SK-N-SH (cell line): ENCODE measurements around the gene GHRL. TPM values are rescaled to one million over a fixed set of nuclear protein-coding genes. Genes with fewer than 3 reads are reported as not detected.
"Not testable (repeated sequence)": the region's sequence is repeated elsewhere in the genome, so short reads cannot be mapped to it uniquely, and the experiment has no call there.

ENCODE experiments used
- CTCF ChIA-PET: fragments of 300-600, 350-600 bp; formaldehyde crosslinking; extraction: SDS; loops from one replicate; lab custom pipeline; 2021; lab: Yijun Ruan, JAX
- POLR2A ChIA-PET: fragments of 350-600 bp; sonication (Branson Sonifier 250); formaldehyde crosslinking; extraction: SDS; loops from one replicate; lab custom pipeline; 2020; ENCODE audit warnings: antibody characterized with exemption, inconsistent platforms; lab: Yijun Ruan, JAX
- DNase-seq: peaks from one replicate; pipeline ENCODE4 v3.0.0; 2012
- H2AFZ ChIP-seq: fragments of 200-600 bp; sonication (generic); 2 replicates; pipeline ENCODE4 v1.8.1; 2016; ENCODE audit warnings: antibody characterized with exemption, mild to moderate bottlenecking, low read depth
- H3F3A ChIP-seq: fragments of 200-600 bp; sonication (generic); replicated peaks from 2 replicates; pipeline ENCODE3; 2016; ENCODE audit warnings: antibody characterized with exemption, mild to moderate bottlenecking; ENCODE audit not compliant: insufficient read depth
- H3K27ac ChIP-seq, 2 experiments: fragments of 200-500 bp in 1 of 2; fragments of 200-600 bp in 1 of 2; sonication (Bioruptor generic) in 1 of 2; sonication (generic), shearing (Covaris generic) in 1 of 2; 2 replicates each; pipeline versions ENCODE4 v1.5.1 to v1.6.1; 2014 to 2016; ENCODE audit warnings: low read depth in 2 of 2, inconsistent platforms in 1 of 2, low read length in 1 of 2, mild to moderate bottlenecking in 1 of 2, mixed read lengths in 1 of 2
- H3K27me3 ChIP-seq: fragments of 200-600 bp; sonication (generic), shearing (Covaris generic); 2 replicates; pipeline ENCODE4 v1.6.1; 2016; ENCODE audit warnings: mixed run types; ENCODE audit not compliant: insufficient read depth
- H3K36me3 ChIP-seq, 2 experiments: fragments of 200-500 bp in 1 of 2; fragments of 200-600 bp in 1 of 2; sonication (Bioruptor generic) in 1 of 2; sonication (generic) in 1 of 2; replicated peaks in 1 of 2; 2 replicates each; pipeline versions ENCODE3 to v1.5.1; 2014 to 2016; ENCODE audit warnings: low read length in 1 of 2, mild to moderate bottlenecking in 1 of 2; ENCODE audit not compliant: insufficient read depth in 2 of 2, control insufficient read depth in 1 of 2
- H3K4me1 ChIP-seq, 2 experiments: fragments of 200-500 bp in 1 of 2; fragments of 200-600 bp in 1 of 2; sonication (Bioruptor generic) in 1 of 2; sonication (generic), shearing (Covaris generic) in 1 of 2; 2 replicates each; pipeline versions ENCODE4 v1.5.1 to v1.6.1; 2014 to 2016; ENCODE audit warnings: low read depth in 1 of 2, low read length in 1 of 2, mixed run types in 1 of 2; ENCODE audit not compliant: insufficient read depth in 2 of 2, control insufficient read depth in 1 of 2
- H3K4me2 ChIP-seq: fragments of 200-600 bp; sonication (generic), shearing (Covaris generic); 2 replicates; pipeline ENCODE4 v1.6.1; 2017; ENCODE audit warnings: mixed run types
- H3K4me3 ChIP-seq, 2 experiments: fragments of 200-500 bp in 1 of 2; fragments of 200-600 bp in 1 of 2; sonication (Bioruptor generic) in 1 of 2; sonication (generic), shearing (Covaris generic) in 1 of 2; 2 replicates each; pipeline versions ENCODE4 v1.5.1 to v1.8.1; 2014 to 2016; ENCODE audit warnings: low read depth in 2 of 2, inconsistent platforms in 1 of 2, low read length in 1 of 2, mild to moderate bottlenecking in 1 of 2, mixed read lengths in 1 of 2, moderate library complexity in 1 of 2
- H3K79me2 ChIP-seq: fragments of 200-600 bp; sonication (generic); 2 replicates; pipeline ENCODE4 v1.8.1; 2017; ENCODE audit warnings: mild to moderate bottlenecking; ENCODE audit not compliant: insufficient read depth
- H3K9ac ChIP-seq: fragments of 200-600 bp; sonication (generic); 2 replicates; pipeline ENCODE4 v1.6.1; 2017; ENCODE audit warnings: mixed run types
- H3K9me2 ChIP-seq: fragments of 200-600 bp; sonication (generic); 2 replicates; pipeline ENCODE4 v1.6.1; 2017; ENCODE audit warnings: mixed run types
- H3K9me3 ChIP-seq: fragments of 200-600 bp; sonication (generic); 2 replicates; pipeline ENCODE4 v1.6.1; 2017; ENCODE audit warnings: mixed run types, mild to moderate bottlenecking, moderate library complexity
- H4K20me1 ChIP-seq: fragments of 200-600 bp; sonication (generic); 2 replicates; pipeline ENCODE4 v1.6.1; 2017; ENCODE audit warnings: mild to moderate bottlenecking, mixed run types; ENCODE audit not compliant: insufficient read depth
- CHD2 ChIP-seq: fragments of 150-350 bp; IDR thresholded peaks from 2 replicates; pipeline ENCODE4 v1.6.1; 2018; ENCODE audit warnings: low read length; ENCODE audit not compliant: partially characterized antibody
- EP300 ChIP-seq, 2 experiments: IDR thresholded peaks; 2 replicates each; pipeline versions ENCODE4 v1.4.0 to v1.6.1; 2012; ENCODE audit warnings: borderline replicate concordance in 1 of 2, low read depth in 1 of 2, low read length in 1 of 2
- FOXM1 ChIP-seq: IDR thresholded peaks from 2 replicates; pipeline ENCODE4 v1.4.0; 2012; ENCODE audit warnings: low read depth, mild to moderate bottlenecking
- MEF2A ChIP-seq: IDR thresholded peaks from 2 replicates; pipeline ENCODE4 v1.4.0; 2012; ENCODE audit warnings: low read depth, borderline replicate concordance
- NFIC ChIP-seq: IDR thresholded peaks from 2 replicates; pipeline ENCODE4 v1.4.0; 2012; ENCODE audit warnings: borderline replicate concordance
- POLR2AphosphoS5 ChIP-seq: IDR thresholded peaks from 2 replicates; pipeline ENCODE4 v1.6.1; 2012; ENCODE audit warnings: low read depth, low read length
- REST ChIP-seq: IDR thresholded peaks from 2 replicates; pipeline ENCODE4 v1.6.1; 2012; ENCODE audit warnings: mild to moderate bottlenecking, low read depth, low read length, moderate library complexity
- TCF12 ChIP-seq: IDR thresholded peaks from 2 replicates; pipeline ENCODE4 v1.4.0; 2012
- WGBS: methylation state at CpG from one replicate; pipeline ENCODE4 v1.1.6; 2017; ENCODE audit warnings: low lambda C conversion rate; 5-methylcytosine and 5-hydroxymethylcytosine counted together
- polyA plus RNA-seq, 3 experiments: library from polyadenylated mRNA; depleted of rRNA; stranded (reverse); fragments of >200 nt; gene quantifications; 2 replicates each; pipeline ENCODE4 v1.2.3, GENCODE V29; 2012
- TF ChIP-seq, protein P1 (sequence below): fragments of 150-350 bp; IDR thresholded peaks from 2 replicates; pipeline ENCODE4 v1.6.1; 2017; ENCODE audit warnings: antibody characterized with exemption, low read length, low read depth, borderline replicate concordance

The GHRL gene
- polyA plus RNA-seq, 1 of the 3 experiments (the other 2 are of a cell fraction), result not detected

- H3K9me3 ChIP-seq, H3K4me2 ChIP-seq, H2AFZ ChIP-seq, H3K27me3 ChIP-seq, POLR2A ChIA-PET, H3K9me2 ChIP-seq, H3F3A ChIP-seq, H3K4me1 ChIP-seq, H3K4me3 ChIP-seq, H3K9ac ChIP-seq, H3K27ac ChIP-seq, DNase-seq: not testable (repeated sequence)
- Histone ChIP-seq H4K20me1 (peaks cover 36% of the 10 kb centered on the region), H3K36me3 (peaks cover 23 to 26% of the 10 kb centered on the region in 2 experiments), H3K79me2 (peaks cover 100% of the 10 kb centered on the region)
- 98% methylated on average over 11 of the region's 11 CpGs for WGBS
- CTCF ChIA-PET, result interaction anchor here (0.7 to 1.9 kb wide), 4 partner anchors 9 to 14 kb away, joined by 3 to 8 read pairs (median 4); no protein-coding TSS in a partner anchor
Measured at GRCh38 chr3:10272476-10272875, 20.3 kb downstream of the GHRL start.

GRCh38 chr3:10269443-10269842 lies 23.3 kb downstream of the GHRL start:
- Histone ChIP-seq H3F3A (peaks cover 4% of the 10 kb centered on the region), H4K20me1 (peaks cover 32% of the 10 kb centered on the region), H3K4me1 (peaks cover 0 to 6% of the 10 kb centered on the region in 2 experiments; a peak in 1 of 4 replicates), H3K27ac (no peak overlapping the region), H3K27me3 (no peaks in the 10 kb centered on the region), H3K9me3 (no peaks in the 10 kb centered on the region), H2AFZ (no peak overlapping the region), H3K4me3 (no peak overlapping the region), H3K9me2 (no peaks in the 10 kb centered on the region), H3K36me3 (peaks cover 24 to 30% of the 10 kb centered on the region in 2 experiments), H3K9ac (no peak overlapping the region), H3K4me2 (no peak overlapping the region), H3K79me2 (peaks cover 100% of the 10 kb centered on the region)
- no peak for DNase-seq
- WGBS, result 89% methylated on average over 5 of the region's 5 CpGs
- CTCF ChIA-PET, result interaction anchor here (1.4 kb wide), 1 partner anchor 10 kb away, joined by 3 read pairs; no protein-coding TSS in a partner anchor
- TF ChIP-seq TCF12, result no peak
- TF ChIP-seq EP300 (IDR thresholded peaks at IDR 0.05; ENCODE audit: borderline replicate concordance in 1 of 2, low read depth in 1 of 2, low read length in 1 of 2), result no peak
- TF ChIP-seq REST, result no peak
- TF ChIP-seq, protein P1, sequence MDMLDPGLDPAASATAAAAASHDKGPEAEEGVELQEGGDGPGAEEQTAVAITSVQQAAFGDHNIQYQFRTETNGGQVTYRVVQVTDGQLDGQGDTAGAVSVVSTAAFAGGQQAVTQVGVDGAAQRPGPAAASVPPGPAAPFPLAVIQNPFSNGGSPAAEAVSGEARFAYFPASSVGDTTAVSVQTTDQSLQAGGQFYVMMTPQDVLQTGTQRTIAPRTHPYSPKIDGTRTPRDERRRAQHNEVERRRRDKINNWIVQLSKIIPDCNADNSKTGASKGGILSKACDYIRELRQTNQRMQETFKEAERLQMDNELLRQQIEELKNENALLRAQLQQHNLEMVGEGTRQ, result no peak
- TF ChIP-seq CHD2, result no peak
- TF ChIP-seq NFIC, result no peak
- TF ChIP-seq MEF2A, result no peak
- no peak for TF ChIP-seq POLR2AphosphoS5
- TF ChIP-seq FOXM1, result no peak
- POLR2A ChIA-PET, result no interaction called here
